Endodermal cell (in vitro differentiated cells): ENCODE results near the gene CDH23. TPM values are rescaled to one million over a fixed set of nuclear protein-coding genes. Genes with fewer than 3 reads are reported as not detected.
A peak's percentile ranks its signal among the peaks of the same experiment; 100 is the strongest.

Source experiments
- DNase-seq: peaks from one replicate; pipeline ENCODE4 v3.0.0-alpha.2; 2017
- H3K27ac ChIP-seq: 2 replicates; pipeline ENCODE4 v1.5.1; 2013; ENCODE audit warnings: mild to moderate bottlenecking, low read depth, low read length, moderate library complexity
- H3K27me3 ChIP-seq: 2 replicates; pipeline ENCODE4 v1.6.1; 2013; ENCODE audit warnings: mild to moderate bottlenecking, low read length, moderate library complexity; ENCODE audit not compliant: insufficient read depth, control insufficient read depth, poor library complexity, severe bottlenecking
- H3K36me3 ChIP-seq: 2 replicates; pipeline ENCODE4 v1.7.0; 2013; ENCODE audit warnings: mild to moderate bottlenecking, low read length, moderate library complexity; ENCODE audit not compliant: control insufficient read depth, insufficient read depth
- H3K4me1 ChIP-seq: one replicate; pipeline ENCODE4 v1.7.0; 2013; ENCODE audit warnings: low read length; ENCODE audit not compliant: control insufficient read depth, insufficient read depth
- H3K4me3 ChIP-seq: 2 replicates; pipeline ENCODE4 v1.5.1; 2013; ENCODE audit warnings: mild to moderate bottlenecking, low read length, moderate library complexity
- H3K9ac ChIP-seq: 2 replicates; pipeline ENCODE4 v1.6.1; 2013; ENCODE audit warnings: mild to moderate bottlenecking, low read length, moderate library complexity; ENCODE audit not compliant: poor library complexity, severe bottlenecking; ENCODE audit errors: extremely low read depth
- H3K9me3 ChIP-seq: 2 replicates; pipeline ENCODE4 v1.6.1; 2013; ENCODE audit warnings: mild to moderate bottlenecking, low read length, moderate library complexity; ENCODE audit not compliant: control insufficient read depth
- H3K27ac Mint-ChIP-seq: 2 replicates; pipeline ENCODE4 v1.8.0; 2020; ENCODE audit warnings: mixed read lengths
- H3K27me3 Mint-ChIP-seq: 2 replicates; pipeline ENCODE4 v1.8.0; 2021; ENCODE audit warnings: mild to moderate bottlenecking, mixed read lengths; ENCODE audit not compliant: insufficient read depth
- H3K36me3 Mint-ChIP-seq: 2 replicates; pipeline ENCODE4 v1.8.0; 2020; ENCODE audit warnings: low read depth, mixed read lengths
- H3K4me1 Mint-ChIP-seq: 2 replicates; pipeline ENCODE4 v1.8.0; 2020; ENCODE audit warnings: mixed read lengths
- H3K4me3 Mint-ChIP-seq: 2 replicates; pipeline ENCODE4 v1.8.0; 2020; ENCODE audit warnings: mild to moderate bottlenecking, moderate library complexity, mixed read lengths
- H3K9me3 Mint-ChIP-seq: 2 replicates; pipeline ENCODE4 v1.8.0; 2020; ENCODE audit warnings: mild to moderate bottlenecking, mixed read lengths
- WGBS, 2 experiments: methylation state at CpG; one replicate each; pipeline versions ENCODE4 v1.1.5 to v1.1.7; 2013; ENCODE audit warnings: missing lambda C conversion rate in 2 of 2, mixed read lengths in 1 of 2; ENCODE audit not compliant: insufficient coverage in 1 of 2, insufficient read length in 1 of 2; 5-methylcytosine and 5-hydroxymethylcytosine counted together
- total RNA-seq, 2 donors: library from RNA; stranded (reverse); fragmentation: NEBNext Ultra II Directional in 1 of 2; extraction: Animal tissue kit (Norgen Biotek cat#: 25700) in 1 of 2; gene quantifications; 2 replicates in 1 of 2; 3 replicates in 1 of 2; pipeline ENCODE4 v1.2.1, GENCODE V29; 2021
- TF ChIP-seq, protein P1 (sequence below): fragments of 200-600 bp; sonication (generic); conservative IDR thresholded peaks from 2 replicates; pipeline ENCODE4 v1.5.0; 2021; ENCODE audit warnings: antibody characterized with exemption, mild to moderate bottlenecking

The CDH23 gene
- total RNA-seq, 2 donors from 2014 or later, result 2.1 to 4.2 TPM

GRCh38 chr10:71735709-71736569 lies 339.2 kb downstream of the CDH23 start:
- Histone ChIP-seq H3K4me1 (peaks cover 4% of the 10 kb centered on the region), H3K36me3 (no peaks in the 10 kb centered on the region), H3K4me3 (no peak overlapping the region), H3K27me3 (no peaks in the 10 kb centered on the region), H3K27ac (no peak overlapping the region), H3K9me3 (no peaks in the 10 kb centered on the region), H3K9ac (no peak overlapping the region)
- H3K9me3 Mint-ChIP-seq, result no peaks in the 10 kb centered on the region
- TF ChIP-seq, protein P1, sequence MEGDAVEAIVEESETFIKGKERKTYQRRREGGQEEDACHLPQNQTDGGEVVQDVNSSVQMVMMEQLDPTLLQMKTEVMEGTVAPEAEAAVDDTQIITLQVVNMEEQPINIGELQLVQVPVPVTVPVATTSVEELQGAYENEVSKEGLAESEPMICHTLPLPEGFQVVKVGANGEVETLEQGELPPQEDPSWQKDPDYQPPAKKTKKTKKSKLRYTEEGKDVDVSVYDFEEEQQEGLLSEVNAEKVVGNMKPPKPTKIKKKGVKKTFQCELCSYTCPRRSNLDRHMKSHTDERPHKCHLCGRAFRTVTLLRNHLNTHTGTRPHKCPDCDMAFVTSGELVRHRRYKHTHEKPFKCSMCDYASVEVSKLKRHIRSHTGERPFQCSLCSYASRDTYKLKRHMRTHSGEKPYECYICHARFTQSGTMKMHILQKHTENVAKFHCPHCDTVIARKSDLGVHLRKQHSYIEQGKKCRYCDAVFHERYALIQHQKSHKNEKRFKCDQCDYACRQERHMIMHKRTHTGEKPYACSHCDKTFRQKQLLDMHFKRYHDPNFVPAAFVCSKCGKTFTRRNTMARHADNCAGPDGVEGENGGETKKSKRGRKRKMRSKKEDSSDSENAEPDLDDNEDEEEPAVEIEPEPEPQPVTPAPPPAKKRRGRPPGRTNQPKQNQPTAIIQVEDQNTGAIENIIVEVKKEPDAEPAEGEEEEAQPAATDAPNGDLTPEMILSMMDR, result no peak
- H3K36me3 Mint-ChIP-seq, result no peaks in the 10 kb centered on the region
- H3K27ac Mint-ChIP-seq, result no peak overlapping the region
- no peaks in the 10 kb centered on the region for H3K4me1 Mint-ChIP-seq
- H3K27me3 Mint-ChIP-seq, result peaks cover 2% of the 10 kb centered on the region
- no peak overlapping the region for H3K4me3 Mint-ChIP-seq
- peak; percentile 73 for DNase-seq
- WGBS, 2 experiments, result 94 to 95% methylated on average over 6 to 16 of the region's 16 CpGs

DNA sequence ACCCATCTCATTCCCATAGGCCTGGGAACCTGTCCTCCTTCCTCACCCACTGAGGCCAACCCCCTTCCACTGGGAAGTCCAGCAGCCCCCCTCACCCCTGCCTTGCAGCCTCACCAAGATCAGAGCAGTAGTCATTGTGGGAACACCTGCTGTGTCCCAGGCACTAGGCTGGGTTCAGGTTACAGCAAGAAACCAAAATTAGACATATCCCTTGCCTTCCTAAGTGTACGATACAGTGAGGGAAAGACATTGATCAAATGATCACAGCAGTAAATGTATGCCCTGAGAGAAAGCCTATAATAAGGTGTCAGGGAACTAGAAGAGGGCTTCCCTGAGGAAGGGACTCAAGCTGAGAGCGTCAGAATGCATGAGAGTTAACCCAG lies 339.8 kb downstream of the CDH23 start:
- TF ChIP-seq, protein P1, result no peak
- H3K9me3 ChIP-seq, result no peaks in the 10 kb centered on the region
- Mint-ChIP-seq H3K4me3 (no peak overlapping the region), H3K9me3 (no peaks in the 10 kb centered on the region), H3K36me3 (no peaks in the 10 kb centered on the region), H3K4me1 (no peaks in the 10 kb centered on the region), H3K27me3 (peaks cover 2% of the 10 kb centered on the region), H3K27ac (peak overlapping the region; percentile 60)
- DNase-seq, result no peak
- no peaks in the 10 kb centered on the region for H3K36me3 ChIP-seq
- WGBS, 2 experiments, result 83 to 85% methylated on average over 2 of the region's 2 CpGs
- no peak overlapping the region for H3K27ac ChIP-seq
- H3K4me1 ChIP-seq, result peaks cover 4% of the 10 kb centered on the region
- H3K27me3 ChIP-seq, result no peaks in the 10 kb centered on the region
- no peak overlapping the region for H3K4me3 ChIP-seq
- no peak overlapping the region for H3K9ac ChIP-seq

DNA sequence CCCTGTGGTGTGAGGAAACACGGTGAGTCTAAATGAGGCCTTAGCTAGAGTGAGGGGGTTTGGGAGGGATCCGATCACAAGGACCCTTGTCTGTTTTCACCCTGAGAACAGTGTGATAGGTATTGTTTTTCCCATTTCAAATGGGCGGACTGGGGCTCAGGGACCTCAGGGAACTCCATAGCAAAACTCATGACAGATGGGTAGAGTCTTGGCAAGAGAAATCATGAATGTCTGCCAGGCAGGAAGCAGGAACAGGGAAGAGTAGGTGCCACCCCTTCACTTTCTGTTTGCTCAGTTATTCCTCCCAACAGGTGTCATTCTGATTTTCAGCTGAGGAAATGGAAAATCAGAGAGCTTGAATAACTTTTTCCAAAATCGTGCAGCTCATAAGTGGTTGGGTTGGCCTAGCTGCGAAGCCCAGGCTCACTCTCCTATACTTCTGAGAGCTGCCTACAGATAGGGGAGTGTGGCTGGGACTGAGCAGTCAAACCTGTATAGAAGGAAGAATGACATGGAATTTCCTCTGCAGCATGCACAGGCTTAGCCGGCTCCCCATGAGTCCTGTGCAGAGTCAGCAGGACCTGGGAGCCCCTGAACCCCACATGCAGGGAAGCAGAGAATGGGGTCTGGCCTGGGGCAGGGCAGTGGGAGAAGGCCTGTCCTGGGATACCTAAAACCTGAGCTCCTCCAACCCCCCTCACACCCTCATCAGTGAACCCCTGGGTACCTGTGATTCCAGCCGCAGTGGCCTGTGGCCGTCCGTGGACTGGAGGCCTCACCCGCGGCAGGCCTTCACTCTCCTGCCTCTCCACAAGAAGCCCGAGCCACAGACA lies 340.5 kb downstream of the CDH23 start:
- WGBS, 2 experiments, result 88 to 93% methylated on average over 10 to 12 of the region's 12 CpGs
- Histone ChIP-seq H3K36me3 (no peaks in the 10 kb centered on the region), H3K27ac (no peak overlapping the region), H3K4me3 (no peak overlapping the region), H3K9ac (no peak overlapping the region), H3K27me3 (no peaks in the 10 kb centered on the region), H3K4me1 (peaks cover 4% of the 10 kb centered on the region), H3K9me3 (no peaks in the 10 kb centered on the region)
- Mint-ChIP-seq H3K27me3 (peaks cover 2% of the 10 kb centered on the region), H3K9me3 (no peaks in the 10 kb centered on the region), H3K36me3 (no peaks in the 10 kb centered on the region), H3K4me3 (no peak overlapping the region), H3K4me1 (no peaks in the 10 kb centered on the region), H3K27ac (peak overlapping the region; percentile 60)
- no peak for DNase-seq
- TF ChIP-seq, protein P1, result no peak
